ENCODE measurements around the gene GNMT.

Gene GNMT

GRCh38 chr6:42968126-42968701 lies 7.7 kb downstream of the GNMT start:
- Histone ChIP-seq H3K9ac (ENCODE audit: low read length) (no peak overlapping the region), H3K4me3 (ENCODE audit: low read length) (no peak overlapping the region), H3K79me2 (ENCODE audit: low read length) (no peaks in the 10 kb centered on the region), H4K20me1 (ENCODE audit: insufficient read depth, low read length) (no peaks in the 10 kb centered on the region), H3K4me1 (ENCODE audit: low read length) (no peaks in the 10 kb centered on the region), H3K9me3 (ENCODE audit: insufficient read depth, low read length) (no peaks in the 10 kb centered on the region), H3K36me3 (replicated peaks; ENCODE audit: low read depth, low read length) (no peaks in the 10 kb centered on the region), H3K4me2 (ENCODE audit: low read length) (no peak overlapping the region), H3K27me3 (ENCODE audit: low read depth, low read length) (no peaks in the 10 kb centered on the region), H3K27ac (ENCODE audit: low read length) (no peak overlapping the region), H2AFZ (ENCODE audit: low read depth, low read length) (no peak overlapping the region)
- no peak for TF ChIP-seq EZH2phosphoT487 (IDR thresholded peaks at IDR 0.05; ENCODE audit: low read depth)
- TF ChIP-seq, protein P1, sequence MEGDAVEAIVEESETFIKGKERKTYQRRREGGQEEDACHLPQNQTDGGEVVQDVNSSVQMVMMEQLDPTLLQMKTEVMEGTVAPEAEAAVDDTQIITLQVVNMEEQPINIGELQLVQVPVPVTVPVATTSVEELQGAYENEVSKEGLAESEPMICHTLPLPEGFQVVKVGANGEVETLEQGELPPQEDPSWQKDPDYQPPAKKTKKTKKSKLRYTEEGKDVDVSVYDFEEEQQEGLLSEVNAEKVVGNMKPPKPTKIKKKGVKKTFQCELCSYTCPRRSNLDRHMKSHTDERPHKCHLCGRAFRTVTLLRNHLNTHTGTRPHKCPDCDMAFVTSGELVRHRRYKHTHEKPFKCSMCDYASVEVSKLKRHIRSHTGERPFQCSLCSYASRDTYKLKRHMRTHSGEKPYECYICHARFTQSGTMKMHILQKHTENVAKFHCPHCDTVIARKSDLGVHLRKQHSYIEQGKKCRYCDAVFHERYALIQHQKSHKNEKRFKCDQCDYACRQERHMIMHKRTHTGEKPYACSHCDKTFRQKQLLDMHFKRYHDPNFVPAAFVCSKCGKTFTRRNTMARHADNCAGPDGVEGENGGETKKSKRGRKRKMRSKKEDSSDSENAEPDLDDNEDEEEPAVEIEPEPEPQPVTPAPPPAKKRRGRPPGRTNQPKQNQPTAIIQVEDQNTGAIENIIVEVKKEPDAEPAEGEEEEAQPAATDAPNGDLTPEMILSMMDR (IDR thresholded peaks at IDR 0.05; ENCODE audit: low read depth, low read length): no peak

DNA sequence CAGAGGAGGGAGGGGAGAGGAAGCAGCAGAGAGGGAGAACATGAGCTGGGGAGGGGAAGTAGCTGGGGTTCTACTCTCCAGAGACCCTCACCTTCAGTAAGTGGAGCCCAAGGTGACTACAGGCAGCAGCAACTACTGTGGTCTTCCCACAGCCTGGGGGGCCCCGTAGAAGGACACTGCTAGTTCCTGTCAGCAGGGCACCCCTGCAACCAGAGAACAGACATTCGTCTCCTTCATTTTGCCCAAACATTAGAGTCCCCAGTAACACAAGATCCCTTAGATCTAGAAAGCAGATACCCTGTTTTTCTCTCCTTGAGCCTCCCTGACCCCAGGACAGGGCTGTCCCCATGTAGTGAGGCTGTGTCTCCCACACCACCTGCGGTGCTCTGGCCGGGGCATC lies 8.2 kb downstream of the GNMT start:
- TF ChIP-seq, protein P1 (IDR thresholded peaks at IDR 0.05; ENCODE audit: low read depth, low read length): no peak
- no peak for TF ChIP-seq EZH2phosphoT487 (IDR thresholded peaks at IDR 0.05; ENCODE audit: low read depth)
- Histone ChIP-seq H3K4me2 (ENCODE audit: low read length) (no peak overlapping the region), H3K27me3 (ENCODE audit: low read depth, low read length) (no peaks in the 10 kb centered on the region), H3K79me2 (ENCODE audit: low read length) (no peaks in the 10 kb centered on the region), H3K9me3 (ENCODE audit: insufficient read depth, low read length) (no peaks in the 10 kb centered on the region), H3K9ac (ENCODE audit: low read length) (no peak overlapping the region), H2AFZ (ENCODE audit: low read depth, low read length) (no peak overlapping the region), H3K36me3 (replicated peaks; ENCODE audit: low read depth, low read length) (peaks cover 1% of the 10 kb centered on the region), H4K20me1 (ENCODE audit: insufficient read depth, low read length) (no peaks in the 10 kb centered on the region), H3K4me3 (ENCODE audit: low read length) (no peak overlapping the region), H3K27ac (ENCODE audit: low read length) (no peak overlapping the region), H3K4me1 (ENCODE audit: low read length) (no peaks in the 10 kb centered on the region)

GRCh38 chr6:42969431-42969830 lies 8.9 kb downstream of the GNMT start:
- Histone ChIP-seq H4K20me1 (ENCODE audit: insufficient read depth, low read length) (no peaks in the 10 kb centered on the region), H3K36me3 (replicated peaks; ENCODE audit: low read depth, low read length) (peaks cover 5% of the 10 kb centered on the region), H3K9me3 (ENCODE audit: insufficient read depth, low read length) (no peaks in the 10 kb centered on the region), H3K27me3 (ENCODE audit: low read depth, low read length) (no peaks in the 10 kb centered on the region), H3K4me1 (ENCODE audit: low read length) (no peaks in the 10 kb centered on the region), H3K4me3 (ENCODE audit: low read length) (no peak overlapping the region), H3K4me2 (ENCODE audit: low read length) (no peak overlapping the region), H3K79me2 (ENCODE audit: low read length) (no peaks in the 10 kb centered on the region), H3K9ac (ENCODE audit: low read length) (no peak overlapping the region), H3K27ac (ENCODE audit: low read length) (no peak overlapping the region), H2AFZ (ENCODE audit: low read depth, low read length) (no peak overlapping the region)
- TF ChIP-seq, protein P1 (IDR thresholded peaks at IDR 0.05; ENCODE audit: low read depth, low read length): no peak
- no peak for TF ChIP-seq EZH2phosphoT487 (IDR thresholded peaks at IDR 0.05; ENCODE audit: low read depth)

- peaks cover 5% of the 10 kb centered on the region for H3K36me3 ChIP-seq (replicated peaks; ENCODE audit: low read depth, low read length)
- H4K20me1 ChIP-seq (ENCODE audit: insufficient read depth, low read length): no peaks in the 10 kb centered on the region
- no peak overlapping the region for H3K27ac ChIP-seq (ENCODE audit: low read length)
- H3K4me3 ChIP-seq (ENCODE audit: low read length): no peak overlapping the region
- H2AFZ ChIP-seq (ENCODE audit: low read depth, low read length): no peak overlapping the region
- no peaks in the 10 kb centered on the region for H3K4me1 ChIP-seq (ENCODE audit: low read length)
- H3K79me2 ChIP-seq (ENCODE audit: low read length): no peaks in the 10 kb centered on the region
- H3K9me3 ChIP-seq (ENCODE audit: insufficient read depth, low read length): no peaks in the 10 kb centered on the region
- H3K4me2 ChIP-seq (ENCODE audit: low read length): no peak overlapping the region
- H3K27me3 ChIP-seq (ENCODE audit: low read depth, low read length): no peaks in the 10 kb centered on the region
- no peak overlapping the region for H3K9ac ChIP-seq (ENCODE audit: low read length)
- TF ChIP-seq EZH2phosphoT487 (IDR thresholded peaks at IDR 0.05; ENCODE audit: low read depth): no peak
- TF ChIP-seq, protein P1 (IDR thresholded peaks at IDR 0.05; ENCODE audit: low read depth, low read length): no peak
These were observed 9.4 kb downstream of the GNMT start for GRCh38 chr6:42969934-42970333.
